Amniotic stem cell (primary cell): ENCODE measurements around the gene SPTBN2.
"Not testable (repeated sequence)": the region's sequence is repeated elsewhere in the genome, so short reads cannot be mapped to it uniquely, and the experiment has no call there.

Experiments used
- DNase-seq: peaks from one replicate; lab custom pipeline; 2025; lab: John Stamatoyannopoulos, UW

The SPTBN2 gene

GRCh38 chr11:66724167-66724566, 4.8 kb downstream of the SPTBN2 start:
- not testable (repeated sequence) for DNase-seq

- DNase-seq: no peak
Observed at GRCh38 chr11:66723693-66724092, 5.3 kb downstream of the SPTBN2 start.

GRCh38 chr11:66722745-66723651, 6.0 kb downstream of the SPTBN2 start:
- no peak for DNase-seq

- no peak for DNase-seq
Observed at GRCh38 chr11:66721939-66722338, 7.1 kb downstream of the SPTBN2 start.

GRCh38 chr11:66720899-66721470, 8.0 kb downstream of the SPTBN2 start:
- DNase-seq: no peak

- DNase-seq: no peak
Observed at GRCh38 chr11:66720223-66720898, 8.7 kb downstream of the SPTBN2 start.

- no peak for DNase-seq
Observed at GRCh38 chr11:66719111-66719872, 9.7 kb downstream of the SPTBN2 start.

GRCh38 chr11:66718320-66718971, 10.6 kb downstream of the SPTBN2 start:
- no peak for DNase-seq

GRCh38 chr11:66717925-66718319, 11.1 kb downstream of the SPTBN2 start:
- DNase-seq: no peak

GRCh38 chr11:66716996-66717395, 12.0 kb downstream of the SPTBN2 start:
- DNase-seq: no peak

- no peak for DNase-seq
Observed at GRCh38 chr11:66715346-66716085, 13.5 kb downstream of the SPTBN2 start.

- no peak for DNase-seq
Observed at GRCh38 chr11:66713746-66714480, 15.1 kb downstream of the SPTBN2 start.

GRCh38 chr11:66710384-66710930, 18.6 kb downstream of the SPTBN2 start:
- DNase-seq: no peak

- DNase-seq: no peak
Observed at GRCh38 chr11:66708701-66709100, 20.3 kb downstream of the SPTBN2 start.

GRCh38 chr11:66708094-66708493, 20.9 kb downstream of the SPTBN2 start:
- DNase-seq: no peak

GRCh38 chr11:66707486-66707885, 21.5 kb downstream of the SPTBN2 start:
- no peak for DNase-seq

- DNase-seq: no peak
Observed at GRCh38 chr11:66706989-66707388, 22.0 kb downstream of the SPTBN2 start.

- no peak for DNase-seq
Observed at GRCh38 chr11:66705587-66706335, 23.3 kb downstream of the SPTBN2 start.

GRCh38 chr11:66704659-66705360, 24.2 kb downstream of the SPTBN2 start:
- no peak for DNase-seq
